ENCODE results near the gene NVL.
"Not testable (repeated sequence)": the region's sequence is repeated elsewhere in the genome, so short reads cannot be mapped to it uniquely, and the experiment has no call there.

Gene NVL

DNA sequence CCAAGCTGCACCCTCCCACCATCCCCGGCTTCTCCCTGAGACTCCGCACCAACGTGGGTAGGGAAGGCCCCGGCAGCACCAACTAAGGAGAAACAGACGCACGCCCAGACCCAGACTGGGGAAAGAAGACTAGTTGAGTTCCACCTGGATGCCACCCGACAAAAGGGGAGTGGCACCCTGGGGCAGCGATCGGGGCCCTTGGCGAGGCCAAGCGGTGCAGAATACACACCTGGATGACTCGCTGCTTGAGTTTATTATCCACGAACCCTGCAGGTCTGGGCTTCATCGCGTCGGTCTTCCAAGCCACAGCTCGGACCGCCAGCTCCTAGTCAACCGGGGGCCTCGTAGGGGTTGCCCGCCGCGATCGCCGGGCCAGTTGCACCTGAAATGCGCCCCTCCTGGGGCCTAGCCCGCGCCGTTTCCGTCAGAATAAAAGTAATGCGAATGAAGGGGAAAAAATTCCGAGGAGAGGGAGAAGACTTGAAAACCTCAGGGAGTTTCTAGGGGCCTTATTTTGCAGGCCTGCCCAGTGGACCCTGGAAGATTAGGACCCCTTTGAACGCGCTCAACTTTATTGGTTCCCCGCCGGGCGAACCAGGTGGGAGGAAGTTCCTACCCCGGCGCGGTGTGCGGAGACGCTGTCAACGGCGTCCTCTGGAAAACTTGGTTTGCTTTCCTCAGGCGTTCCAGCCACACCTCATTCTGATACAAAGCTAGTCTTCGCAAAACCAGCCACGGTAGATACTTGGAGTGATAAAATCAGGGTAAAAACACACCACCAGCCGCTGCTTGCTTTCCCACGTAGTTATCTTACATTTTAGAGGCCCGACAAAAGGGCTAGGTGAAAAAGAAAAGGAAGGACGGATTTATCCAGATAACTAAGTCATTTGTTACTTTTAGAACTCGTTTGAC is at the start of gene NVL:
Gene NVL (minus strand): TSS at position 331 of the 912 bp plus-strand sequence. CDS start 45 bp downstream, at position 286.
- DNase-seq: peak; percentile 78

DNA sequence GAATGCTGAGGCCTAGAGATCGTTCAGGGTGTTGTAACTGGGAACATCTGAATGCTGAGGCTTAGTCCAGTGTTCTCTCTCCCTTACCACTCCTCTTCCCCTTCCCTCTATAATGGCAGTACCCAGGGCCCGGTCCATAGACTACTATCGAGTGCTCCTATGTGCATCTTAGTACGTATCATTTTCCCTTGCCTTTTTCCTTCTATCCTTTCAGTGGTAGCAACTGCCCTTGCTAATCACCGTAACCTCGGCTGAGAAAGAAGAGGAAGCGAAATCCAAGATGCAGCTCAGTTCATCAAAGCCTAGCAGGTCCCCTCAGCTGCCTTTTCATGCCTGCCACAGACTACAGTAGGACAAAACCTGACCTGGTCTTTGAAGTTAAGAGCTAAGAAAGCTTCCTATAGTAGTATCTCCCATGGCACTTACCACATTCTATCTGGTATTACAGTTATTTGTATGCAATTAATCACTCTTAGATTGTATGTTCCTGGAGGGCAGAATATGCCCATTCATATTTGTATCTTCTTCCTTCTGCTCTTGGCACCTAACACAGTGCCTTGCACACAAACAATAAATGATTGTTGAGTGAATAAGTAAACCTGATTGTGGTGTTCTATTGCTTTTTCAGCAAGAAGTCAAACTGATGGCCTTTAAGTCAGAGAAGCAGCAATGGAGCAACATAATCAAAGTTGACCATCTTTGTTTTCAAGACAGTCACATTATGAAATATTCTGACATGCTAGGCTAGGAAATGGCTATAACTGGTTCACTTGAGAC is 49.1 kb upstream of the NVL start:
- DNase-seq: no peak

- no peak for DNase-seq
Observed at GRCh38 chr1:224377676-224378006, 47.7 kb upstream of the NVL start.

DNA sequence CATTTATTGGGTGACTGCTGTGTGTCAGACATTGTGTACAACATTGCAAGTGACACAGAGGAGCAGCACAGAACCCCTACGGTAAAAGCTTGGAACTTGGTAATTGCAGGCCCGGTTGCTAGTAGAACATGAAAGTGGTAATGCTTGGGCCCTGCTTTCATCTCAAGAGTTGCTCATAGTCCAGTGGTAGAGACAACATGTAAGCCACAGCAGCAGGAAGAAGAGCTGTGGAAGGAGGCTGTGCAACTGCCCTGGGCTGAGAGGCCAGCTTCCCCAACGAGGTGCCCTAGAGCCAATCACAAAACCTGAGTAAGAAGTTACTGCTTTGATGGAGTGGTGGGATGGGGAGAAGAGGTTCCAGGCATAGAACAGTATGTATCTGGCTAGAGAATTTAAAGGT is 45.1 kb upstream of the NVL start:
- no peak for DNase-seq

GRCh38 chr1:224373008-224373590 is 43.1 kb upstream of the NVL start:
- no peak for DNase-seq

DNA sequence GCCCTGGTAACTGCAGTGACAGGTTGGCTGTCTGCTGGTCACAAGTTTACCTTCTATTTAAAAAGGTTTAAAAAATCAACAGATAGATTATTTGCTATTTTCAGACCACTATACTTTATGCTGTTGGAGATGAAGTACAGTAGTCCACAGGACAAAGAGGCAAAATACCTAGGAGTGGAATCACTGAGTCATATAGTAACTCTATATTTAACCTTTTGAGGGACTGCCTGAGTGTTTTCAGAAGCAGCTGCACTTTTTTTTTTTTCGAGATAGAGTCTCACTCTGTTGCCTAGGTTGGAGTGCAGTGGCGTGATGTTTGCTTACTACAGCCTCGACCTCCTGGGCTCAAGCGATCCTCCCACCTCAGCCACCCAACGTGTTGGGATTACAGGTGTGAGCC is 38.4 kb upstream of the NVL start:
- DNase-seq: no peak

DNA sequence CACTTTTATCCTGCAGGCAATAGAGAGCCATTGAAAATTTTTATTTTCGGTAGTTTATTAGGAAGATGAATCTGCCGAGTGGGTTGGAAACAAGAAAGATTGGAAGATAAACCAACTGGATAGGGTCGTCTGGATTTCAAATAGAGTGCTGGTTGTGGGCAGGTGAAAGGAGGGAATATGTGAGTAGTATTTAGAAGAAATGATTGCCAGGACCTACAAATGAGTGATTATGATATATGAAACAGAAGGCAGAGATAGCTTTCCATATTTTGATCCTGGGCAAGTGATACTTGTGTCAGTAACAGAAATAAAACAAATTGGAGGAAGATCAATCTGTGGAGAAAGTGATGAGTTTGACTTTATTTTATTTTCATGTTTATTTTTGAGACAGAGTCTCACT is 29.2 kb upstream of the NVL start:
- no peak for DNase-seq

GRCh38 chr1:224358237-224358636 is 28.3 kb upstream of the NVL start:
- no peak for DNase-seq

DNA sequence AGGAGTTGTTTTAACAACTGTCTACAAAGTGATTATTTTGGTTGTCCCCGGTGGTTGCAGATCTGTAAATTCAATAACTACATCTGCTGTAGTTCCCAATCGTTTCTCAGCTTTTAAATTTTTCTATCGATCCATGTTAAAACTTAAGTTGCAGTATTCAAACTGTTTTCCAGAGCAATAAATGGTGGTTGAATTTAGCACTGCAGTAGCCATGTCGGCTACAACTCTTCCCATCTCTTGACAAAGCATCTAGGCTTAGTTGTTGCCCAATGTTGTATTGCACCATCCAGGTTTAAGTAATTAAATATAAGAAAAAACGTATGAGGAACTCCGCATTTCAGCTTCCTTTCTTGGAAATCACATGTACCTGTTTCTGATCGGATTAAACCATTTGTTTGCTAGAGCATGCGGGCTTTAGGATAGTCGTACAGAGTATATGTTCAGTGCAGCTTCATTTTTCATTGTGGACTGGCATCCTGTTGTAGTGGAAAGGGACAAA is 27.7 kb upstream of the NVL start:
- no peak for DNase-seq

DNA sequence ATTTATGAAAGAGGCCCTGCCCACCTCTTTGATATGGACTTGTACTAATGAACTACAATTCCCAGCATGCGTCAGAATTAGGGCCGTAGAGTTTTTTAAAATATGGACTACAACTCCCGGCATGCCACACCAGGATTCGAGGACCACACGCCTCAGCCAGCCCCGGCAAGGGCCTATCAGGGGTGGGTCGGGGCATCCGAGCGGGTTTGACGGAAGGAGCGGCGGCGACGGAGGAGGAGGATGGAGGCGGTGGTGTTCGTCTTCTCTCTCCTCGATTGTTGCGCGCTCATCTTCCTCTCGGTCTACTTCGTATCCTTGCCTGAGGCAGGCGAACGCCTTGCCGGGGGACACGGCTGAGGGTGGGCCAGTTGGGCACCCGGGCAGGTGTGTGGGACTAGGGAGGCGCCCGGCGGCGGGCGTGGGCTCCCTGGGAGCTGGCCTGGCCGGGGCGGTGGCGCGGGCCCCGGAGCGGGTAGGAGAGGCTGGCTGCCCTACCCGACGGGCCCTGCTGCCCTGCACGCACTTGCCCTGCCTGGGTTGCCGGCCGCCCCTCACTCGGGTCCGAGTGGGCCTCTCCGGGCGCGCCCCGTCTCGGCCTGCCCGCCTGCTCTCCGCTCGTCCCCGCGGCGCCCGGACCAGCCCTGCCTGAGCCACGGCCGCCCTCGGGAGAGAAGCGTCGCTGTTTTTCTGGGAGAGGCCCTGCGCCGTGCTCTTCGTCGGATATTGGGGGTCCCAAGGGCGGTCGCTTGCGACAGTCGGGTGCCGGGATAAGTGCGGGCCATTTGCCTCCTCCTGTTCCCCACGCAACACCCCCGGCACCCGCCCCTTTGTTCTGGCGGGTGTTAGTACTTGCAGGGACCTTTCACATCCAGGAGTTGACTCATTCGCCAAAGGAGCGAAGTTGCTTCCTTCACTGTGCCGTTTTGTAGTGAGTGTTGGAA is 27.0 kb upstream of the NVL start, which contains the start of gene CNIH4:
Gene CNIH4 (plus strand): TSS at position 195 of the 941 bp plus-strand sequence. CDS start 46 bp downstream, at position 241.
- DNase-seq: peak; percentile 88

DNA sequence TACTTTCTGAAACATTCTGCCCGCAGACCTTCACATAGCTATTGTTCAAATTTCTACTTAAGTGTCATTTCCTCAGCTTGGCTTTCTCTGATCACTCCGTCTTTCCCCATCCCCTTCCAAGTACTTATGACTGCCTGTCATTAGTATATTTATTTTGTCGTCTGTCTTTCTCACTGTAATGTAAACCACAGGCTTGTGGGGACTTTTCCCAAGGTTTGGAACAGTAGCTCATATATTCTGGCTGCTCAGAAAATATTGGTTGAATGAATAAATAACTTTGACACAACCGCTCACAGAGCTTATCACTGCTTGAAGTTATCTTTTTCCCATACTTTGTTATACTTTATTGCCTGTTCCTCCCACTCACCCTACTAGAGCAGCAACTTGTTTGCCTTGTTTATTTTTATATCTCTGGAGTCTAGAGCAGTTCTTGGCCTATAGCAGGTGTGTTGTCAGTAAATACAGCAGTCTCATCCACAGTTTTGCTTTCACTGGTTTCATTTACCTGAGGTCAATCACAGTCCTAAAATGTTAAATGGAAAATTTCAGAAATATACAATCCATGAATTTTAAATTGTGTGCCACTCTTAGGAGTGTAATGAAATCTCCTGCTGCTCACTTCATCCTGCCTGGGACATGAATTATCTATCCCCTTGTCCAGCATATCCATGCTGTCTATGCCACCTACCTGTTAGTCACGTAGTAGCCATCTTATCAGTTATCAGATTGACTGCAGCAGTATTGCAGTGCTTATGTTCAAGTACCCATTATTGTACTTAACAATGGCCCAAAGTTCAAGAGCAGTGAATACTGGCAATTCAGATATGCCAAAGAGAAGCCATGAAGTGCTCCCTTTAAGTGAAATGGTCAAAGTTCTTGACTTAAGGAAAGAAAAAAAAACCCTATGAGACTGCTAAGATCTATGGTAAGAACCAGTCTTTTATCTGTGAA is 24.3 kb upstream of the NVL start:
- no peak for DNase-seq

DNA sequence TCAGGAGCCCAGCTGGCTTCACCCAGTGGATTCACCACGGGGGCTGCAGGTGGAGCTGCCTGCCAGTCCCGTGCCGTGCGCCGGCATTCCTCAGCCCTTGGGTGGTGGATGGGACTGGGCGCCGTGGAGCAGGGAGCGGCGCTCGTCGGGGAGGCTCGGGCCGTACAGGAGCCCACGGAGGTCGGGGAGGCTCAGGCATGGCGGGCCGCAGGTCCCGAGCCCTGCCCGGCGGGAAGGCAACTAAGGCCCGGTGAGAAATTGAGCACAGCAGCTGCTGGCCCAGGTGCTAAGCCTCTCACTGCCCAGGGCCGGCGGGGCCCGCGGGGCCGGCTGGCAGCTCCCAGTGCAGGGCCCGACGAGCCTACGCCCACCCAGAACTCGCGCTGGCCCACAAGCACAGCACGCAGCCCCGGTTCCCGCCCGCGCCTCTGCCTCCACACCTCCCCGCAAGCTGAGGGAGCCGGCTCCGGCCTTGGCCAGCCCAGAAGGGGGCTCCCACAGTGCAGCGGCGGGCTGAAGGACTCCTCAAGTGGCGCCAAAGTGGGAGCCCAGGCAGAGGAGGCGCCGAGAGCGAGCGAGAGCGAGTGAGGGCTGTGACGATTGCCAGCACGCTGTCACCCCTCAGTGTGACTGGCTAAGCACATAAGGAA is 22.6 kb upstream of the NVL start:
- not testable (repeated sequence) for DNase-seq

DNA sequence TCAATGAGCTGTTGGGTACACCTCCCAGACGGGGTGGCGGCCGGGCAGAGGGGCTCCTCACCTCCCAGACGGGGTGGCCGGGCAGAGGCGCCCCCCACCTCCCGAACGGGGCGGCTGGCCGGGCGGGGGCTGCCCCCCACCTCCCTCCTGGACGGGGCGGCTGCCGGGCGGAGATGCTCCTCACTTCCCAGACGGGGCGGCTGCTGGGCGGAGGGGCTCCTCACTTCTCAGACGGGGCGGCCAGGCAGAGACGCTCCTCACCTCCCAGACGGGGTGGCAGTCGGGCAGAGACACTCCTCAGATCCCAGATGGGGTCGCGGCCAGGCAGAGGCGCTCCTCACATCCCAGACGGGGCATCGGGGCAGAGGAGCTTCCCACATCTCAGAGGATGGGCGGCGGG is 19.7 kb upstream of the NVL start:
- not testable (repeated sequence) for DNase-seq

- DNase-seq: no peak
Observed at GRCh38 chr1:224348137-224348536, 18.2 kb upstream of the NVL start.

DNA sequence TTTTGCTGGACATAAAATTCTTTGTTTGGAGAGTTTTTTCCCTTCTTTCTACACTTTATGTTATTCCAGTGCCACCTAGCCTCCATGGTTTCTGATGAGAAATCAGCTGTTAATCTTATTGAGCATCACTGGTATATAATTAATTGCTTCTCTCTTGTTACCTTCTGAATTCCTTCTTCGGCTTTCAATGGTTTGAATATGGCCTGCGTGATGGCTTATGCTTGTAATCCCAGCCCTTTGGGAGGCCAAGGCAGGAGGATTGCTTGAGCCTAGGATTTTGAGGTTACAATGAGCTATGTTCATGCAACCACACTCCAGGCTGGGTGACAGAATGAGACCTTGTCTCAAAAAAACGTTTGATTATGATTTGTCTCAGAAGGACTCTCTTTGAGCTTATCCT is 13.7 kb upstream of the NVL start:
- no peak for DNase-seq

GRCh38 chr1:224340453-224341384 is 10.7 kb upstream of the NVL start:
- peak; percentile 40 for DNase-seq

DNA sequence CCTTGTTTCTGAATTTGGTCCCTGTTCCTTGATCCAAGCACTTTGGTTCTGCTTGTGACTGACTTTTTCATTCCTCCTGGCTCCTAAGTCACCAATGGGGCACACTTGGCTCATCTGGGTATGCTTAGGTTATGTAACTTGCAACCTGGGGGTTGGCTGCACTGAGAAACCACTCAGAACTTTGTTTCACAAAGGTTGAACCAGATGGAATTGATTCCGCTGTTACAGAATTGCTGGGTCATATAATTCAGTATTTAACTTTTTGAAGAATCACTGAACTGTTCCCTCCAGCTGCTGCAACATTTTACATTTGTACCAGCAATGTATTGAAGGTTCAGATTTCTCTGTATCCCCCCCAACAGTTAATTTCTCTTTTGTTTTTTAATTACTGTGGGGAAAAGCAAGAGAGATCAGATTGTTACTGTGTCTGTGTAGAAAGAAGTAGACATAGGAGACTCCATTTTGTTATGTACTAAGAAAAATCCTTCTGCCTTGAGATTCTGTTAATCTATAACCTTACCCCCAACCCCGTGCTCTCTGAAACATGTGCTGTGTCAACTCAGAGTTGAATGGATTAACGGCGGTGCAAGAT is 9.6 kb upstream of the NVL start:
- no peak for DNase-seq

GRCh38 chr1:224338150-224338838 is 8.3 kb upstream of the NVL start:
- no peak for DNase-seq
